IgD-negative memory B cell (primary cell): ENCODE results near the gene FOXP1. TPM values are rescaled to one million over a fixed set of nuclear protein-coding genes. Genes with fewer than 3 reads are reported as not detected.

ENCODE experiments used
- H3K27ac Mint-ChIP-seq, 3 donors: one replicate each; pipeline ENCODE4 v1.8.0; 2020 to 2022; ENCODE audit warnings: mild to moderate bottlenecking in 3 of 3, mixed read lengths in 3 of 3, moderate library complexity in 1 of 3
- H3K27me3 Mint-ChIP-seq: one replicate; pipeline ENCODE4 v1.8.0; 2021; ENCODE audit warnings: mixed read lengths
- H3K36me3 Mint-ChIP-seq: one replicate; pipeline ENCODE4 v1.8.0; 2020; ENCODE audit warnings: mild to moderate bottlenecking, mixed read lengths
- H3K4me1 Mint-ChIP-seq, 3 donors: one replicate each; pipeline ENCODE4 v1.8.0; 2020 to 2022; ENCODE audit warnings: mixed read lengths in 3 of 3, mild to moderate bottlenecking in 1 of 3
- H3K4me3 Mint-ChIP-seq, 4 donors: one replicate each; pipeline ENCODE4 v1.8.0; 2020 to 2022; ENCODE audit warnings: mild to moderate bottlenecking in 4 of 4, mixed read lengths in 4 of 4, moderate library complexity in 3 of 4
- H3K9me3 Mint-ChIP-seq, 3 donors: one replicate each; pipeline ENCODE4 v1.8.0; 2020 to 2021; ENCODE audit warnings: mixed read lengths in 3 of 3, mild to moderate bottlenecking in 1 of 3
- polyA plus RNA-seq: library from polyadenylated mRNA; unstranded; fragments of 300-500 nt; fragmentation: Illumina TruSeq; gene quantifications from one replicate; pipeline ENCODE4 v1.2.3, GENCODE V29; 2021

FOXP1 gene
- polyA plus RNA-seq, 1 donor from 2014 or later: 277 TPM

- Mint-ChIP-seq H3K36me3 (no peaks in the 10 kb centered on the region), H3K27me3 (peaks cover 5% of the 10 kb centered on the region), H3K4me1 (peaks cover 34 to 47% (median 36%) of the 10 kb centered on the region in 3 donors), H3K4me3 (peak overlapping the region in 3 of 4 donors; percentile 9 to 73 (median 24)), H3K9me3 (peaks cover 0 to 2% (median 0%) of the 10 kb centered on the region in 3 donors), H3K27ac (peak overlapping the region; percentile 3 to 62 (median 29))
Measured at GRCh38 chr3:71416876-71417275, 166.7 kb downstream of the FOXP1 start.

DNA sequence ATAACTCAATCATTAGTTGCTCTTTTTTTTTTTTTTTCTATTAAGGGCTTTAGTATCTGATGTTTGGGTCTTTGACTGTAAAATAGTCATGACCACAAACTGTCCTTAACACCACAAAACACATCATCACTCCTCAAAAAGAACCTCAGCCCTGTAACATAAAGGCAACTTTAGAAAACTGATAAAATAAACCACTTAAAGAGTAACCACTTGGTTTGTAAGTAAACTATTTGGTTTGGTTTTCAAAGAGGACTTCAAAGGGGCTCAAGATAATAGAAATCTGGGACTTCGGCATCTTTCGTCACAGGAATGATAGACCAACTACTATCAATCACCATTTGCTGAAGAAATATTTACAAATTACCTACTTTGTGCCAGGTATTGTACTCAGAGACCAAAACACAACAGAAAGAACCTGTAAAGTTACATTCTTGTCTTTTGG is 167.8 kb downstream of the FOXP1 start:
- Mint-ChIP-seq H3K9me3 (peaks cover 0 to 2% (median 0%) of the 10 kb centered on the region in 3 donors), H3K4me3 (no peak overlapping the region), H3K27me3 (peaks cover 9% of the 10 kb centered on the region), H3K4me1 (peaks cover 22 to 36% (median 25%) of the 10 kb centered on the region in 3 donors), H3K27ac (peak overlapping the region in 1 of 3 donors; percentile 11), H3K36me3 (no peaks in the 10 kb centered on the region)

- no peak overlapping the region for H3K27ac Mint-ChIP-seq
- H3K27me3 Mint-ChIP-seq: peaks cover 11% of the 10 kb centered on the region
- H3K4me3 Mint-ChIP-seq: no peak overlapping the region
- H3K36me3 Mint-ChIP-seq: no peaks in the 10 kb centered on the region
- peaks cover 16 to 30% (median 19%) of the 10 kb centered on the region in 3 donors for H3K4me1 Mint-ChIP-seq
- H3K9me3 Mint-ChIP-seq: no peaks in the 10 kb centered on the region
Measured at GRCh38 chr3:71414189-71414927, 169.2 kb downstream of the FOXP1 start.

DNA sequence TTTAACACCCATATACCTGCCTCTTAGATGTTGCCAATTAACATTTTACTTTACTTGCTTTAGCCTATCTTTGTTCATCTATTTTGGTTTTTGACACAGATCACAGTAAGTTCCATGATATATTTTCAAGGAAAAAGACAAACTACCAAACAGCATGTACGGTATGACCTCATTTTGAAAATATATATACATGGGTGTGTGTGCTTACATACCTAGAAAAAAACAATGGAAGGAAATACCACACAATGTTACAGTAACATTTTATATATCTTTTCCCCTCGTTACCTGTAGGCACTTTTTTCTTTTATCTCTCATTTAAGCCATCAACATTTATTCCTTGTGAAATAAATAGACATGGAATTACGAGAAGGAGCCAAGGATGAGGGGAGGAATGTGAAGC is 170.0 kb downstream of the FOXP1 start:
- Mint-ChIP-seq H3K27me3 (peaks cover 13% of the 10 kb centered on the region), H3K4me3 (no peak overlapping the region), H3K27ac (no peak overlapping the region), H3K4me1 (peaks cover 15 to 32% (median 26%) of the 10 kb centered on the region in 3 donors), H3K9me3 (no peaks in the 10 kb centered on the region), H3K36me3 (no peaks in the 10 kb centered on the region)

DNA sequence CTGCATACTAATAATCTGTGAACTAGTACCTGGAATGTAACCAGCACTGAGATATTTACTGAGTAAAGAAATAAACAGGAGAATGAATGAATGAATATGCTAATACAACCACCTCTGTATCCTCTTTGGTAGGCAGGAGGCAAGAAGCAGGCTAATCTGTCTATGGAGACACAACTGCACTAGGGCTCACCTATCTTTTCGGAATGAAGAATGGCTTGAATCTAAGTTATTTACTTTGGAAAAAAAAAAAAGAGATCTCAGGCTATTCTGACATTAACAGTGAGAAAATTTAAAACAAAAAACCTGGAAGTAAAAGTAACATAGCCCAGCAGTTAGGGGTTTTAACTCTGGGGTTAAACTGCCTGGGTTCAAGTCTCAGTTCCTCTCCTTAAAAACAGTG is 174.2 kb downstream of the FOXP1 start:
- peaks cover 22% of the 10 kb centered on the region for H3K27me3 Mint-ChIP-seq
- peaks cover 4 to 29% (median 19%) of the 10 kb centered on the region in 3 donors for H3K4me1 Mint-ChIP-seq
- no peaks in the 10 kb centered on the region for H3K36me3 Mint-ChIP-seq
- H3K27ac Mint-ChIP-seq: peak overlapping the region in 1 of 3 donors; percentile 52
- no peaks in the 10 kb centered on the region for H3K9me3 Mint-ChIP-seq
- H3K4me3 Mint-ChIP-seq: no peak overlapping the region

DNA sequence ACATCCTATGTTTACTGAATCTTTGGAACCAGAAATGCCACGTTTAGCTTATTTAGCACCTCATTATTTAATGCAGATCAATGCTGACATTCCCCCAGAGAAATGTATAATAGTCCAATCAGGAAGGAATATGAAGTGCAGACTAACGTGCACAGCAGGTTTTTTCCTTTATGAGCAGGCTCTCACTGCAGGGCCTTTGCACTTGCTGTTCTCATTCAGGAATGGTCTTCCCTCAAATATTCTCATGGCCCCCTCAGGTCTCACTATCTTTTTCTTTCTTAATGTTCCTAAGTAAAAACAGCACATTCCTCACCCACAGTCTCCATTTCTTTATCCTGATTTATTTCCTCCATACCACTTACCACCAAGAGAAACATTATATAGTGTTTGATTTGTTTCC is 174.6 kb downstream of the FOXP1 start:
- H3K9me3 Mint-ChIP-seq: no peaks in the 10 kb centered on the region
- H3K4me3 Mint-ChIP-seq: no peak overlapping the region
- peak overlapping the region in 1 of 3 donors; percentile 52 for H3K27ac Mint-ChIP-seq
- peaks cover 22% of the 10 kb centered on the region for H3K27me3 Mint-ChIP-seq
- H3K4me1 Mint-ChIP-seq: peaks cover 4 to 29% (median 19%) of the 10 kb centered on the region in 3 donors
- H3K36me3 Mint-ChIP-seq: no peaks in the 10 kb centered on the region

DNA sequence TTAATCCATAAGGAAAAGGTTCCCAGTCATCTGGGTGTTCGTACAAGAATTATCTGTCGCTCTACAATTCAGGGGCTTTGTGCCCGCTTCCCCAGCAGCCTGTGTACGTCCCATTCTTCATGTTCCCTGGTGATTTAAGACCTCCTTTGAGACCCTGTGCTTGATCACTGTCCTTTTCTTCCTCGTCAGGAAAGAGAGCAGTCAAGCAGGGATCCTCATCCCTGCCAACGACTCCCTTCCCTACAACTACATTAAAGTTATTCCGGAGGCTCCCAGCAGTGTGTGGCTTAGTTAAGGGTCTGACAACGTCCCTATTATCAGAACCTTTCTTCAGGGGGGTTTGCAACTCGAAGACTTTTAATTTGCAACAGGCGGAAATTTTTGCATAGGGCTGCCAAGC is 175.7 kb downstream of the FOXP1 start:
- Mint-ChIP-seq H3K4me1 (peaks cover 10 to 36% (median 24%) of the 10 kb centered on the region in 3 donors), H3K27me3 (peaks cover 22% of the 10 kb centered on the region), H3K36me3 (no peaks in the 10 kb centered on the region), H3K9me3 (no peaks in the 10 kb centered on the region), H3K27ac (peak overlapping the region in 1 of 3 donors; percentile 59), H3K4me3 (no peak overlapping the region)

GRCh38 chr3:71406972-71407810 is 176.3 kb downstream of the FOXP1 start:
- Mint-ChIP-seq H3K4me3 (no peak overlapping the region), H3K27ac (peak overlapping the region in 1 of 3 donors; percentile 14), H3K4me1 (peaks cover 15 to 39% (median 30%) of the 10 kb centered on the region in 3 donors), H3K27me3 (peaks cover 22% of the 10 kb centered on the region), H3K36me3 (no peaks in the 10 kb centered on the region), H3K9me3 (no peaks in the 10 kb centered on the region)

DNA sequence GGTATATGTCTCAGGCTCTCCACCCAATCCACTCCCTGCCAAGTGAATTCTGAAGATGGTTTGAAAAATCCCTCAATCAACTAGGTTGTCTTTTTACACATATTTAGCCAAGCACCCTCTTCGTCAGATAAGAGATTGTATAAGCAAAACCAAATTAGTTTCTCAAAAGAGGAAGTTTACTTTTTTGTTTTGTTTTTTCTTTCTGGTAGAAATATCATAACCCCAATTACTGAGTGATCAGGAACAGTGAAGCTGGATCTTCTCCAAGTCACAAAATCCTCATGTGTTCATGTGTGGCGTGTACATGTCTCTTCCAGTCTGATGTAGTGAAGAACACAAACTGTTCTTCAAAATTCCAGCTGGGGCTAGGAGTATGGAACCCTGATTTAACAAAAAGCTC is 180.6 kb downstream of the FOXP1 start:
- Mint-ChIP-seq H3K9me3 (no peaks in the 10 kb centered on the region), H3K27me3 (peaks cover 13% of the 10 kb centered on the region), H3K36me3 (no peaks in the 10 kb centered on the region), H3K27ac (peak overlapping the region in 2 of 3 donors; percentile 18 to 85), H3K4me3 (peak overlapping the region in 2 of 4 donors; percentile 3 to 10), H3K4me1 (peaks cover 13 to 44% (median 34%) of the 10 kb centered on the region in 3 donors)

GRCh38 chr3:71402280-71402679 is 181.2 kb downstream of the FOXP1 start:
- no peaks in the 10 kb centered on the region for H3K9me3 Mint-ChIP-seq
- peaks cover 13 to 47% (median 34%) of the 10 kb centered on the region in 3 donors for H3K4me1 Mint-ChIP-seq
- H3K27me3 Mint-ChIP-seq: peaks cover 11% of the 10 kb centered on the region
- H3K27ac Mint-ChIP-seq: peak overlapping the region in 1 of 3 donors; percentile 85
- H3K4me3 Mint-ChIP-seq: peak overlapping the region in 1 of 4 donors; percentile 66
- H3K36me3 Mint-ChIP-seq: no peaks in the 10 kb centered on the region

DNA sequence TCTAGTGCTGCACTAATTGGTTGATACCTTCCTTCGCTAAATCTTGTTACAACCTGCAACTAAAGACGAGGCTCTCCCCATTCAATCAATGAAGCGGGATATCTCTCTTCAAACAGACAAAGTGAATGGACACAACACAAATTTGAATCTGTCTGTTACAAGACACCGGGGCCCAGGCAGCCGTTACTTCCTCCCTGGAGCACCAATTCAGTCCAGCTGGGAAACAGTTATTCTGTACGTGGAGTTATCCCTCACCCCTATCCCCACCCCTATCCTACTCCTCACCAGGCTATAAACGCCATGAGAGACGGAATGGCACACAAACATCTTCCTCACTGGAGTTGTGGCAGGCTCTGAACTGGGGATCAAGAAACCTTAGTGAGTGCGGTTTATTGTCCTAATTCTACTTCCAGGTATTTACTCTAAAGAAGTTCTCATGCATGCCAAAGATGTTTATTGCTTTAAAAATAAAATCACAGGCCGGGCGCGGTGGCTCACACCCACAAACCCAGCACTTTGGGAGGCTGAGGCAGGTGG is 181.8 kb downstream of the FOXP1 start:
- Mint-ChIP-seq H3K36me3 (no peaks in the 10 kb centered on the region), H3K4me1 (peaks cover 15 to 48% (median 34%) of the 10 kb centered on the region in 3 donors), H3K9me3 (no peaks in the 10 kb centered on the region), H3K27me3 (peaks cover 11% of the 10 kb centered on the region), H3K4me3 (peak overlapping the region in 1 of 4 donors; percentile 1), H3K27ac (no peak overlapping the region)

DNA sequence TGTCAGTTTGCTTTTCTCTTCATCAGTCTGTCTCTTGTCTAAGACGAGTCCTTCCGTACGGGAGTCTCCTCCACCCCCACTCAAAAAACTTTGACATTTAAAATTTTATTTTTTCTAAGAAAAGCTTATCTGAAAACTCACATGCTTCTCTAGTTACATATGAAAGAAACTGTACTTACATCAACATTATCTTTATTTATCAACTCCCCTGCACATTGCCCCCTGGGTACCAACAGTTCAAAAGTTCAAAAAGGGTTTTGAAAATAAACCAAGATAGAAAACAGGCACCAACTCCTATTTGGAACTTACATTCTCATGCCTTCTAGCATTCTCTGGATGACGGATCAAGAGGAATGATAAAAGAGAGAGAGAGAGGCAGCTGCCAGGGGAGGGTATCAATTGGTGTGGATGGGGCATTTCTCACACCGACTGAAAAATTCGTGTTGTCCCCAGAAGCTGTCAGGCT is 182.5 kb downstream of the FOXP1 start:
- H3K36me3 Mint-ChIP-seq: no peaks in the 10 kb centered on the region
- H3K27me3 Mint-ChIP-seq: peaks cover 6% of the 10 kb centered on the region
- H3K9me3 Mint-ChIP-seq: no peaks in the 10 kb centered on the region
- H3K4me1 Mint-ChIP-seq: peaks cover 15 to 47% (median 38%) of the 10 kb centered on the region in 3 donors
- no peak overlapping the region for H3K4me3 Mint-ChIP-seq
- H3K27ac Mint-ChIP-seq: peak overlapping the region in 1 of 3 donors; percentile 61

GRCh38 chr3:71399478-71399877 is 184.1 kb downstream of the FOXP1 start:
- Mint-ChIP-seq H3K36me3 (no peaks in the 10 kb centered on the region), H3K9me3 (no peaks in the 10 kb centered on the region), H3K27ac (no peak overlapping the region), H3K27me3 (peaks cover 4% of the 10 kb centered on the region), H3K4me3 (no peak overlapping the region), H3K4me1 (peaks cover 15 to 52% (median 41%) of the 10 kb centered on the region in 3 donors)

- H3K4me3 Mint-ChIP-seq: no peak overlapping the region
- H3K27me3 Mint-ChIP-seq: peaks cover 6% of the 10 kb centered on the region
Measured at GRCh38 chr3:71398157-71398836, 185.2 kb downstream of the FOXP1 start.

More at GRCh38 chr3:71398157-71398836, 185.2 kb downstream of the FOXP1 start:
- H3K27ac Mint-ChIP-seq: peak overlapping the region in 2 of 3 donors; percentile 24 to 59
- no peaks in the 10 kb centered on the region for H3K9me3 Mint-ChIP-seq
- H3K36me3 Mint-ChIP-seq: no peaks in the 10 kb centered on the region
- peaks cover 14 to 50% (median 44%) of the 10 kb centered on the region in 3 donors for H3K4me1 Mint-ChIP-seq
